ENCODE measurements around the gene STRBP.

DNA sequence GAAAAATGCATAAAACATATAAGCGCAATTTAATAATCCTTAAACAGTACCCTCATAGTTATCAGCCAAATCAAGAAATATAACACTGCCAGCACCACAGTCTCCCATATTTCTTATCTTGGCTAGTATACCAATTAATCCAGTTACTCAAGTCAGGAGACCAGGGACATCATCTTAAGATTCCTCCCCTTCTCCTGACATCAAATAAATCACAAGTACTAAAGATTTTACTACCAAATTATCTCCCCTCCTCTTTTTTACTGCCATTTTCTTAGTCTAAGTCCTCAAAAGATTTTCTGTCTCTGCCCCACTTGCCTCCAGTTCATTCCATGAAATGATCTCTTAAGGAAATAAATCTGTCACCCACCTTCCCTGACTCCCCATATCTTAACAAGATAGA is 37.0 kb downstream of the STRBP start:
- TF ChIP-seq, protein P1, sequence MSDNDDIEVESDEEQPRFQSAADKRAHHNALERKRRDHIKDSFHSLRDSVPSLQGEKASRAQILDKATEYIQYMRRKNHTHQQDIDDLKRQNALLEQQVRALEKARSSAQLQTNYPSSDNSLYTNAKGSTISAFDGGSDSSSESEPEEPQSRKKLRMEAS (IDR thresholded peaks at IDR 0.05; ENCODE audit: low read depth, low read length) = no peak
- TF ChIP-seq CTCF (IDR thresholded peaks at IDR 0.05; ENCODE audit: low read depth, low read length) = no peak
